Suprapubic skin (tissue), 4 donors: Measurements from ENCODE around the gene CENPM. TPM values are rescaled to one million over a fixed set of nuclear protein-coding genes. Genes with fewer than 3 reads are reported as not detected.

Source experiments
- DNase-seq, 2 donors: peaks; one replicate each; pipeline ENCODE4 v3.0.0-alpha.2; 2019; ENCODE audit warnings: low spot score in 2 of 2
- H3K27ac ChIP-seq: fragments of 200-600 bp; sonication (generic); one replicate; pipeline ENCODE4 v1.5.1; 2019
- H3K27me3 ChIP-seq: fragments of 200-600 bp; sonication (generic); one replicate; pipeline ENCODE4 v1.5.1; 2019
- H3K36me3 ChIP-seq: fragments of 200-600 bp; sonication (generic); one replicate; pipeline ENCODE4 v1.5.1; 2019
- H3K4me1 ChIP-seq: fragments of 200-600 bp; sonication (generic); one replicate; pipeline ENCODE4 v1.5.1; 2019
- H3K4me3 ChIP-seq: fragments of 200-600 bp; sonication (generic); one replicate; pipeline ENCODE4 v1.5.1; 2019; ENCODE audit warnings: mild to moderate bottlenecking
- H3K9me3 ChIP-seq: fragments of 200-600 bp; sonication (generic); one replicate; pipeline ENCODE4 v1.5.1; 2019
- EP300 ChIP-seq: sonication (generic); formaldehyde crosslinking; IDR thresholded peaks from one replicate; pipeline ENCODE4 v1.6.1; 2017; ENCODE audit warnings: antibody characterized with exemption
- POLR2A ChIP-seq, 2 donors: fragments of 450-650 bp; IDR thresholded peaks; one replicate each; pipeline ENCODE4 v1.6.1; 2017; ENCODE audit warnings: antibody characterized with exemption in 2 of 2, mild to moderate bottlenecking in 2 of 2, moderate library complexity in 2 of 2
- POLR2AphosphoS5 ChIP-seq, 3 donors: sonication (generic); formaldehyde crosslinking; IDR thresholded peaks; one replicate each; pipeline ENCODE4 v1.6.1; 2017; ENCODE audit warnings: antibody characterized with exemption in 3 of 3
- WGBS: methylation state at CpG from one replicate; pipeline ENCODE4 v1.1.5; 2018; 5-methylcytosine and 5-hydroxymethylcytosine counted together
- total RNA-seq, 4 donors: library from RNA; depleted of rRNA; stranded (reverse); fragments of >200 nt; gene quantifications; one replicate each; pipeline ENCODE4 v1.1.0, GENCODE V29; 2016
- TF ChIP-seq, protein P1 (sequence below), 2 donors: fragments of 200-600 bp in 1 of 2; fragments of 450-650 bp in 1 of 2; sonication (generic) in 1 of 2; IDR thresholded peaks; one replicate each; pipeline ENCODE4 v1.5.1; 2016 to 2019; ENCODE audit warnings: antibody characterized with exemption in 2 of 2, mild to moderate bottlenecking in 1 of 2, moderate library complexity in 1 of 2

Gene CENPM
- total RNA-seq, 4 donors from 2014 or later: 8.8 to 16.5 (median 9.2) TPM

GRCh38 chr22:41922940-41923594 is 23.9 kb downstream of the CENPM start:
- Histone ChIP-seq H3K4me1 (peaks cover 28% of the 10 kb centered on the region), H3K9me3 (no peaks in the 10 kb centered on the region), H3K27ac (no peak overlapping the region), H3K4me3 (no peak overlapping the region), H3K36me3 (no peaks in the 10 kb centered on the region), H3K27me3 (peaks cover 27% of the 10 kb centered on the region)
- no peak for DNase-seq
- no peak for TF ChIP-seq EP300
- no peak for TF ChIP-seq POLR2A (IDR thresholded peaks at IDR 0.05)
- TF ChIP-seq, protein P1, sequence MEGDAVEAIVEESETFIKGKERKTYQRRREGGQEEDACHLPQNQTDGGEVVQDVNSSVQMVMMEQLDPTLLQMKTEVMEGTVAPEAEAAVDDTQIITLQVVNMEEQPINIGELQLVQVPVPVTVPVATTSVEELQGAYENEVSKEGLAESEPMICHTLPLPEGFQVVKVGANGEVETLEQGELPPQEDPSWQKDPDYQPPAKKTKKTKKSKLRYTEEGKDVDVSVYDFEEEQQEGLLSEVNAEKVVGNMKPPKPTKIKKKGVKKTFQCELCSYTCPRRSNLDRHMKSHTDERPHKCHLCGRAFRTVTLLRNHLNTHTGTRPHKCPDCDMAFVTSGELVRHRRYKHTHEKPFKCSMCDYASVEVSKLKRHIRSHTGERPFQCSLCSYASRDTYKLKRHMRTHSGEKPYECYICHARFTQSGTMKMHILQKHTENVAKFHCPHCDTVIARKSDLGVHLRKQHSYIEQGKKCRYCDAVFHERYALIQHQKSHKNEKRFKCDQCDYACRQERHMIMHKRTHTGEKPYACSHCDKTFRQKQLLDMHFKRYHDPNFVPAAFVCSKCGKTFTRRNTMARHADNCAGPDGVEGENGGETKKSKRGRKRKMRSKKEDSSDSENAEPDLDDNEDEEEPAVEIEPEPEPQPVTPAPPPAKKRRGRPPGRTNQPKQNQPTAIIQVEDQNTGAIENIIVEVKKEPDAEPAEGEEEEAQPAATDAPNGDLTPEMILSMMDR (IDR thresholded peaks at IDR 0.05): no peak
- no peak for TF ChIP-seq POLR2AphosphoS5 (IDR thresholded peaks at IDR 0.05)
- WGBS: 97% methylated on average over 4 of the region's 4 CpGs

GRCh38 chr22:41922328-41922727 is 24.6 kb downstream of the CENPM start:
- Histone ChIP-seq H3K9me3 (no peaks in the 10 kb centered on the region), H3K4me1 (peaks cover 34% of the 10 kb centered on the region), H3K36me3 (no peaks in the 10 kb centered on the region), H3K4me3 (no peak overlapping the region), H3K27ac (no peak overlapping the region), H3K27me3 (peaks cover 33% of the 10 kb centered on the region)
- TF ChIP-seq, protein P1 (IDR thresholded peaks at IDR 0.05): no peak
- no peak for TF ChIP-seq EP300
- TF ChIP-seq POLR2A (IDR thresholded peaks at IDR 0.05): no peak
- no peak for TF ChIP-seq POLR2AphosphoS5 (IDR thresholded peaks at IDR 0.05)
- WGBS: 83% methylated on average over 5 of the region's 5 CpGs
- DNase-seq: no peak

GRCh38 chr22:41920271-41920976 is 26.5 kb downstream of the CENPM start:
- TF ChIP-seq POLR2A (IDR thresholded peaks at IDR 0.05): no peak
- no peak for TF ChIP-seq EP300
- no peak for TF ChIP-seq POLR2AphosphoS5 (IDR thresholded peaks at IDR 0.05)
- TF ChIP-seq, protein P1 (IDR thresholded peaks at IDR 0.05): no peak
- Histone ChIP-seq H3K36me3 (no peaks in the 10 kb centered on the region), H3K9me3 (no peaks in the 10 kb centered on the region), H3K4me1 (peaks cover 23% of the 10 kb centered on the region), H3K27me3 (peaks cover 30% of the 10 kb centered on the region), H3K4me3 (peak overlapping the region; percentile 52), H3K27ac (no peak overlapping the region)
- DNase-seq: no peak
- 68% methylated on average over 12 of the region's 21 CpGs for WGBS

DNA sequence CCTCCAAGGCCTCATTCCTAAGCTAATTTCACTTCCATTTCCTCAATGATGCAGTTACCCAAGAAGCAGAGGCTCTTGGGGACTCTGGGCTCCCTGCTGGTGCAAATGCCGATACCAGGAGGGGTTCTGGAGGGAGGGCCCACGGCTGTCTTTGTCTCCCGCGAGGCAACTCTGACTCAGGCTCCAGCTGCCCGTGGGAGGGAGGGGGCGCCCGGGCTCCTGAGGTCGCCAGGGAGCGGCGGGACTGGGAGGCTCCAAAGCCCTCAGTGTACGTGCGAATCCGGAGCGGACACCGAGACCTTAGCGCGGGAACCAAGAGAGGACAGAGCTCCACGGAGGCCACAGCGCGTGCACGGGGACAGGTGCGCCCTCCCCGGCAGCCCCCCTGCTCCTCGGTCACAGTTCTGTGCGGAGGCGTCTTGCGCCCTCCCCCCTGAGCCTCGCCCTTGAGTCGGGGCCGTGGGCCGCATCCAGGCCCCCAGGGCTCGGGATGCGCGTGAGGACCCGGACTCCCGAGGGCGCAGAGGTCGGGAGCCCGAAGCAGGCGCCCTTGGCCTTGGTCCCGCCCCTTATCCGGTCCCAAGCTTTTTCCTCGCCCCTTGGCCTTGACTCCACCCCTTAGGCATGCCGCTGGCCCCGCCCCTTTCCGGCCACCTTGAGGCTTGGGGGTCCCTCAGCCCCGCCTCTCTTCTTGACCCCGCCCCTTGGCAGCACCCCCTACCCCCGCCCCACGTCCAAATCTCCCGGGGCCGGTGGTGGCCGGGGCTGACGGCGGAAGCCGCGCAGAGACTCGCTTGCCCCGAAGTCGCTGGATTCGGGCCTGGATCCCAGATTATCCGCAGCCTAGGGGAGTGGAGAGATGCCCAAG is 27.4 kb downstream of the CENPM start:
- H3K36me3 ChIP-seq: no peaks in the 10 kb centered on the region
- H3K4me3 ChIP-seq: peak overlapping the region; percentile 52
- no peak overlapping the region for H3K27ac ChIP-seq
- peaks cover 34% of the 10 kb centered on the region for H3K27me3 ChIP-seq
- DNase-seq: no peak
- no peaks in the 10 kb centered on the region for H3K9me3 ChIP-seq
- WGBS: 3% methylated on average over 31 of the region's 62 CpGs
- H3K4me1 ChIP-seq: peaks cover 31% of the 10 kb centered on the region
- no peak for TF ChIP-seq EP300
- TF ChIP-seq, protein P1 (IDR thresholded peaks at IDR 0.05): no peak
- no peak for TF ChIP-seq POLR2AphosphoS5 (IDR thresholded peaks at IDR 0.05)
- TF ChIP-seq POLR2A (IDR thresholded peaks at IDR 0.05): no peak
